HCEC 1CT (cell line): ENCODE data around the gene ABCG2.
"Not testable (repeated sequence)": the region's sequence is repeated elsewhere in the genome, so short reads cannot be mapped to it uniquely, and the experiment has no call there.

ENCODE experiments used
- DNase-seq: peaks from one replicate; pipeline ENCODE4 v3.0.0-alpha.2; 2017

Gene ABCG2

DNA sequence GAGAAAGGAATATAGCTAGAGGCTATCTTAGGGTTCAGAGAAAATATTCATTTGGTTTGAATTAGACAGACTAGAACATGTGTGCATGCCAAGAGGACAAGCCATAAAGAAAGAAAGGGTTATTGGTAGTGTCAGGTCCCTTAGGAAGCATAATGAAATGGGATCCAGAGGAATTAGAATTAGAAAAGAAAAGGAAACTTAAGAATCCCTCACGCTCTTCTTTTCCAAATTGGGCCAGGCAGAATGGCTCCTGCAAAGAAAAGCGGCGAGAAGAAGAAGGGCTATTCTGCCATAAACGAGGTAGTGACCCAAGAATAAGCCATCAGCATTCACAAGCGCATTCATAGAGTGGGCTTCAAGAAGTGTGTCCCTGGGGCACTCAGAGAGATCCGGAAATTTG lies 4.9 kb upstream of the ABCG2 start:
- DNase-seq, result no peak

DNA sequence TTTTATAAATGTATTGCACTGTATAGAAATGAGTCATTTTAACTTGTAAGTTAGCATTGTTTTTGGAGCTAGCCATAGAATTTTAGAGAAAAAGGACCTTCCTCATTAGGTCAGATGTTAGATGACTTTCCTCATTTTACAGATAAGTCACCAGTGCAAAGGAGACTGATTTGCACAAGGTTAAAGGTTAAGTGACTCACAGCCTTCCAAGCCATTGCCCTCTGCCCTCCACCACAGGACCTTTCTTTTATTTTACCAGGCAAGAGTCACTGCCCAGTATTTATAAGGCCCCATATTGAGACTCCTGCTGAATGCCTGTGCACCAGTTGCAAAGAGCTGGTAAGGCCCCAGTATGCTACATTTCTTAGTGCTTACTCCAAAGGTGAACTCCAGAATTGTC lies 4.2 kb upstream of the ABCG2 start:
- DNase-seq, result no peak

DNA sequence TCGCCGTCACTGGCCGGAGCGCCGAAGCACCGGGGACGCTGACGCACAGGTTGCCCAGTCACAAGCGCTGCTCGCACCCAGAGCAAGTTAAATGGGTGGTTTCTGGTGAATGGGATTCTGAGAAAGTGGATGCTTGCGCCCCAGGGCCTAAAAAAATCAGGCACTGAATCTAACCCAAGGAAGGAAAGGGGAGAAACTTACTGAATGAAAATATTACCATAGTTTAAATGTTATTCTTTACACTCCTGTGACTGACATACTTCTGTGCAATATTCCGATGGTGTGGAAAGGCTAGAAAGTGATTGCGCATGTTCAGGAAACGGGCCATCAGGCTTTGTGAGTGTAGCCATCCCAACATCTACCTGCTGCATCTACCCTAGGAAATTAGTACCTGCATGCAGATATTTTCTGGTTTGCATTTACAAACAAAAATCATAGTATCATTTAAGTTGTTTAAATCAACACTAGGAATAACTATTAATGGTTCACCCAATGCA lies 838 bp upstream of the ABCG2 start:
- no peak for DNase-seq

DNA sequence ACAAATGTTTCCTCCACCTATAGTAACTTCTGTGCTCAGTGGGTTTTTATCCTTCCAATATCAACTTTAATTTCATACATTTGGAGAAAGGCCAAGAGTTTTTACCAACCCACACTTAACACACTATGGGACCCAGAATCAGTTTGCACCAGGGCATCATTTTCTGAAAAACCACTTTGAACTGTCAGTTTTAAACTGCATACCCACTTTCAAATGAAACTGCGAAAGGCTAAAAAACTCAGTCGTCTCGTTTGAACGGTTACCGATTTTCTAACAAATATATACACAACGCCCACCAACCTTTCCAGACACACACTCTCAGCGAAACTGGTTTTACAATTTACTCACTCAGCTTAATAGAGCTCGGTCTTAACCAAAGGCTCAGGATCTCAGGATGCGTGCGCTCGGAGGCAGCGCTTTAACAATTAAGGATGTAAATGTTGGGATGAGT lies 376 bp downstream of the ABCG2 start:
- DNase-seq, result no peak

GRCh38 chr4:88152331-88152730 lies 6.1 kb downstream of the ABCG2 start:
- not testable (repeated sequence) for DNase-seq

- DNase-seq, result no peak
These were observed 9.9 kb downstream of the ABCG2 start for GRCh38 chr4:88148560-88148959.

- no peak for DNase-seq
These were observed 10.6 kb downstream of the ABCG2 start for GRCh38 chr4:88147799-88148217.

DNA sequence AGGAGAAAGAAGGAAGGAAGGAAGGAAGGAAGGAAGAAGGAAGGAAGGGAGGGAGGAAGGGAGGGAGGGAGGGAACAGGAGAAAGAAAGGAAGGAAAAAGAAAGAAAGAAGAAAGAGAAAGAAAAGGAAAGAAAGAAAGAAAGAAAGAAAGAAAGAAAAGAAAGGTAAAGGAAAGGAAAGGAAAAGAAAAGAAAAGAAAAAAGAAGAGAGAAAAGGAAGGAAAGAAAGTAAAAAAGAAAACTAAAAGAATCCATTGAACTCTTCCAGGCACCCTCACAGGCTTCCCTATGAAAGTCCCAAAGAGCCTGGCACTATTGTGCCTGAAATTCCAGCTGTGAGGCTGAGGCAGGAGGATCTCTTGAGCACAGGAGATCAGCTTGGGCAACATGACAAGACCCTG lies 11.5 kb downstream of the ABCG2 start:
- DNase-seq, result no peak

DNA sequence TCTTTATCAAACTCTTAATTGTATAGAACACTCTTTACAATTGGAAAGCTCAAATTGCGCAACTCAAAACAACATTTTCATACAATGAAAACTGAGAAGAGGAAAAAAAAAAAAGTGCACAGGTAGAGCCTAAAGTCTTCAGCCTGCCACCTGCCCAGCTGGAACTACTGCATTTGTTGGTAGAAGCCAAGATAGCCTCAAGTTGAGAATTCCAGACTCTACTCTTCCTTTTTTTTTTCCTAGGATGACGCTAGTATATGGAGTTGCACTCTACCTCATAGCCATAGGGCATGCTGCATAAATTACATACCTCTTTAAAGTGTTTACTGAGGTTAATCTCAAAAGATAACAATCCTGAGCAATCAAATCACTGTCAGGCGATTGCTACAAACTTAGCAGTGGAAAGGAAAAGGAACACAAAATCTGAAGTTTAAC lies 13.6 kb downstream of the ABCG2 start:
- DNase-seq, result no peak

DNA sequence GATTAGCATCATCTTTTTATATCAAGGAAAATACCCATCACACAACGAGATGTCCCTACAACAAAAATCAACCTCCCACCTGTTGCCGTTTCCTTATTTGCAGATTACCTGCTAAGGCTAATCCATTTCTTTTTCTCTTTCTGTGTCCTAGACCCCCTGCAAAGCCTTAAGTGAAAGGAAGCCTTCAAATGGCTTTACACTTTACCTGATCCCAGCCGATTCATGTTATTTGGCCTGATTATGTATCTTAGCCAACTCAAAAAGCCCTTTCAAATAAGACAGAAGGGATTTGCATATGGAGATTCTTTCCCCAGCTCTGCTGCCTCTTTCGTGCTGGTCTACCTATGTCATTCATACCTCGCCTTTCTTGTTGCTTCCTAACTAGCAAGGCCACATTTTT lies 14.4 kb downstream of the ABCG2 start:
- DNase-seq, result no peak

DNA sequence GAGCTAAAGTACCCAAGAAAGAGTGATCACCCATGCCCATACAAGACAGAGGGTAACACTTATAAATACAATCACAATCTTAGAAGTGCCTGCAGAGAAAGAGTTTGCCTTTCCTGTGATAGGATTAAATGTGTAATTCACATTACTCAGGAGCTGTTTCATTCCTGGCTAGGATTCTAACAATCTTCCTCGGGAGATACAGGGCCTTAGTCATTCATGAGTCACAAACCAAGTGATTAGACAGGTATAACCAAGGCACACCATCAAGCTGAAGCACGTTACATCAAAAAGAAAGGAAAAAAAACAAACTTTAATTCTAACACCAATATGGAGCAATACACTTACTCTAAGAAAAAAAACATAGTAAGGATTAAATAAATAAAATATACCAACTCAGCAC lies 14.9 kb downstream of the ABCG2 start:
- DNase-seq, result peak; percentile 51

DNA sequence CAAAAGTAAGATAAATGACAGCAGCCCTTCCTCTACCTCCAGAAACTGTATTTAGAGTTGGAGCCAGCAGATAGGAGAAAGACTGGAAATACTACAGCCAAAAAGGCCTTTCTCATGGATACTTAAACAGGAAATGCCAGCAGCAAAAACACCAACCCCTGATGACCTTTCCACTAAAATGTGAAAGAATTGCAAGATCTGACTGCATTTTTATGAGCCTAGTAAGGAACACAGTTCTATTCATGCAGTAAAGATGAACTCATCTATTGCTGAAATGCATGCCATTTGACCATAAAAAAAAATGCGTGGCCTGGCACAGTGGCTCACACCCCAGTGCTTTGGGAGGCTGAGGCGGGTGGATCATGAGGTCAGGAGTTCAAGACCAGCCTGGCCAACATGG lies 19.9 kb downstream of the ABCG2 start:
- DNase-seq, result peak; percentile 70

DNA sequence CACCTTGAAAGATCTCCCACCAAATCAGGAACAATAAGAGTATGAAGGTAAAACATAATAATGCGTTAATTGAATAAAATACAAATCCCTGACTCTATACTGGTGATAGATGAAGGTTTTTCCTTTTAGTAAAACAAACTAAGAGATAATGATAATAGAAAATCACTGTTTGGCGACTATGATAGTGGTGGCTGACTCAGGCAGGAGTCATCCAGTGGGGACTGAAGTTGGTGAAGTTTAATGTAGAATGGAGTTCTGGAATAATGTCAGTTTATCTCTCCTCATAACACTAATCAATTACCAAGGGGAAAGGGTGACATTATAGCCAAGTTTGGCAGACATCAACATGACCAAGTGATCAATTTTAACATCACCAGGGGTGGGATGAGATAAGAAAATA lies 21.3 kb downstream of the ABCG2 start:
- peak; percentile 15 for DNase-seq

- no peak for DNase-seq
These were observed 22.2 kb downstream of the ABCG2 start for GRCh38 chr4:88136249-88136648.

DNA sequence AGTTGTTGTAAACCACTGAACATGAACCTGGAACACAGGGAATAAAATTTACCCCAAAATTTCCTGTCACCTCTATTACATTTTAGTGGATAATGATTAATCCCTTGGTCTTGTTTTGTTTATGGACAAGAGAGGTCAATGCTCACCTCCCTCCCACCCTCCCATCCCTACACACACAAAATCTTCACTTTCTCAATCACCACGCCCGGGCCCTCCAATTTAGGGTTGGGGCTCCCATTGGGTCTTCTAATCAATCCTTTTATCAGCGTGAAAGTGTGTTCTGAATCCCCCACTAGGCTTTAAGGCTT lies 23.1 kb downstream of the ABCG2 start:
- no peak for DNase-seq

GRCh38 chr4:88134536-88135355 lies 23.7 kb downstream of the ABCG2 start:
- DNase-seq, result no peak

- DNase-seq, result no peak
These were observed 24.3 kb downstream of the ABCG2 start for GRCh38 chr4:88134111-88134510.

DNA sequence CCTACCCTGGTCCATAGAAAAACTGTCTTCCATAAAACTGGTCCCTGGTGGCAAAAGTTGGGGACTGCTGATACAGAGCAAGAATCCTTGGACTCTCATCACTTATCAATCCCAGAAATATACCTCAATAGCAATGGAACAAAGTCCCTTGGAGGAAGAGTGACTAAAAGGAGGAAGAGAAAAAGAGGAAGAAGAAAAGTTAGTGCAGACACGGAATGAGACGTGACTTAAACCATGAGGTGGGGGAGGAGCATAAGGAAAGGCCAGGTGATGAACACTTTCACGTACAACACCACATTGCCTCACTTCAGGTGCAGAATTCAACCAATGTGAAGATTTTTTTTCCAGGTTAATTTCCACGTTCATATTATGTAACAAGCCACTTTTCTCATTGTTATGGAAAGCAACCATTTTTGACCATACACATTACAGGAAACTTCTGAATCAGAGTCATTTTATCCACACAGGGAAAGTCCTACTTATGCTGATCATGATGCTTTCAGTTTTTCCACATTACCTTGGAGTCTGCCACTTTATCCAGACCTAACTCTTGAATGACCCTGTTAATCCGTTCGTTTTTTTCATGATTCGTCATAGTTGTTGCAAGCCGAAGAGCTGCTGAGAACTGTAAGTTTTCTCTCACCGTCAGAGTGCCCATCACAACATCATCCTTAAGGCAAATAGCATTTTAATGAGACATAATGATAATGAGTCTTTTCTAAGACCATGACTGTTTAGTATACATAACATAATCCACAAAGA lies 27.7 kb downstream of the ABCG2 start:
- no peak for DNase-seq

DNA sequence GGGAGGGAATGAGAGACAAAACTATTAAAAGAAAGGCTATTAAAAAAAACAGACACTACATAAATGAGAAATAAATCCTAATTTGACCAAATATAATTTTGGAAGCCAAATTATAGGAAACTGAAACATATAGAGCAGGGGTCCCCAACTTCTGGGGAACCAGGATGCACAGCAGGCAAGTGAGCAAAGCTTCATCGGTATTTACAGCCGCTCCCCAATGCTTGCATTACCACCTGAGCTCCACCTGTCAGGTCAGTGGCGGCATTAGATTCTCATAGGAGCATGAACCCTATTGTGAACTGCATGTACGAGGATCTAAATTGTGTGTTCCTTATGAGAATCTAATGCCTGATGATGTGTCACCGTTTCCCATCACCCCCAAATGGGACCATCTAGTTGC lies 28.4 kb downstream of the ABCG2 start:
- DNase-seq, result no peak

- not testable (repeated sequence) for DNase-seq
These were observed 36.2 kb downstream of the ABCG2 start for GRCh38 chr4:88122260-88122659.

DNA sequence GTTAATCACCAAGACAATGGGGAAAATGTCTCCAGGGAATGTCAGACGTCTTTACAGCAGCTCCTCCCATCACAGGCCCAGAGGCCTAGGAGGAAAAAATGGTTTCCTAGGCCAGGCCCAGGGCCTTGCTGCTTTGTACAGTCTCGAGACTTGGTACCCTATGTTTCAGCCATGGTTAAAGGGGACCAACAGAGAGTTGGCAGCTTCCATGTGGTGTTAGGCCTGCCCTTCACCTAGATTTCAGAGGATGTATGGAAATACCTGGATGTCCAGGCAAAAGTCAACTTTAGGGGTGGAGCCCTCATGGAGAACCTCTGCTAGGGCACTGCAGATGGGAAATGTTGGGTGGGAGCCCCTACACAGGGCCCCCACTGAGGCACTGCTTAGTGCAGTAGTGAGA lies 38.5 kb downstream of the ABCG2 start:
- no peak for DNase-seq

- no peak for DNase-seq
These were observed 42.9 kb downstream of the ABCG2 start for GRCh38 chr4:88115587-88115986.

DNA sequence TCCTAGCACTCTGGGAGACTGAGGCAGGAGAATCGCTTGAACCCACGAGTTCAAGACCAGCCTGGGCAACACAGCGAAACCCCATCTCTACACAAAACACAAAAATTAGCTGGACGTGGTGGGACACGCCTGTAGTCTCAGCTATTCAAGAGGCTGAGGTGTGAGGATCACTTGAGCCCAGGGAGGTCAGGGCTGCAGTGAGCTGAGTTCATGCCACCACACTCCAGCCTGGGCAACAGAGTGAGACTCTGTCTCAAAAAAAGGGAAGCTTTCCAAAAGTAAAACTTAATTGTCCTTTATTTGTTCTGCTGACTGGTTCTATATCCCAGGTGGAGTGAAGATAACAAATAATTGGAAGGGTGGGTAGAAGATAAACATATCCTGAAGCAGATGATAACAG lies 45.6 kb downstream of the ABCG2 start:
- no peak for DNase-seq

GRCh38 chr4:88110826-88111225 lies 47.6 kb downstream of the ABCG2 start:
- DNase-seq, result no peak
